Measurements from ENCODE around the gene AXDND1.
A peak's percentile ranks its signal among the peaks of the same experiment; 100 is the strongest.

The AXDND1 gene

DNA sequence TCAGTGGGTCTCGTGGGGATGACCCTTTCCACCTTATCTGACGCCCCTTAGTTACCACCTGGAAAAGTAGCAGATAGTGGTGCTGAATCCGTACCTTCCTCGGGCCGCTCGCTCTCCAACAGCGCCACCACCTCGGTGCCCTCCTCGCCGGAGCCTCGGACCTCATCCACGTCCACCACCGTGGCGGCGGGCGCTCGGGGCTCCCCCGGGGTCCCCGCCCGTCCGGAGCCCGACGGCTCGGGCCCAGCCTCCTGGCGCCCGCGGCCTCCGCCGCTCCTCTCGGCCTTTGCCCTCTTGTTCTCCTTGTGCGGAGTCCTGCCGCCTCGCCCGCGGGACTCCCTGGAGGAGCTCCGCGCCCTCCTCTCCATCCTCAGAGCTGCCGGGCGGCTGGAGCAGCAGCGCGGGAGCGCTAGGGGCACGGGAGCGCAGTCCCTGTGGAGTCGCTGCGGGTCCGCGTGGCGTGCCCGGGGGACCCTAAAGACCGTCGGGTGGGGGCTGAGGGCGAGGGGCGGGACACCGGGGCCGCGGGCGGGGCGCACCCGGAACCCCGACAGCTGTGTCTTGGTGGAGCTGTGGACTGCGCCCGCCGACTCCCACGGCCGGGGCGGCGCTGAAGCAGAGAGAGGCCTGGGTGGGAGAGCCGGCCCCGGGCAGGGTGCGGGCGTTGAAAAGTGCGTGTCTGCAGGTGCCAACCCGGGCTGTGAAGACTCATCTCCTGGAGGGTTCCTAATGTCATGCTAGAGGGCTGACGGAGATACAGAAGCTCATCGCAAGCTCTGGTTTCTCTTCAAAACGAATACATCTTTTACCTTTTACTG, 209.9 kb downstream of the AXDND1 start, which contains the start of gene NPHS2:
TSS of gene NPHS2 (minus strand) at position 452 of the 818 bp plus-strand sequence. CDS start at position 368, 84 bp downstream.
- no peak for DNase-seq (ENCODE audit: low spot score)

DNA sequence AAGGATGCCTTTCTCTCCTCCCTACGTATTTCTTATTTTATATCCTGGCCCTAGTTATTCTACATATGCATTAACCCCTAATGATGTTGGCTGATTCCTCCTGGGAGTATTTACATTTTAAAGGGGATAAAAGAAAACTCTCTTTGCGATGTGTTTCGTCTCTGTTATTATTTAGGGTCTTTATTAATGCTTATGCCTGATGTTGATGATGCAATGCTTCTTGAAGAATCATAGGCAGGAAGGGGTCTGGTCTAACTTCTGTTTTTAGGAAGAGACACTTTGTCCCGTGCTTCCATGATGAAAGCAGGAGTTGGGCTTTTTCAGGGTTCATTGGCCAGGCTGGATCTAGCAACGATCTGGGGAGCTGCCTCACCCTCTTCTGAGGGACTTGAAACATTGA, 210.7 kb downstream of the AXDND1 start:
- DNase-seq (ENCODE audit: low spot score), result no peak

- no peak for DNase-seq (ENCODE audit: low spot score)
These were observed 218.1 kb downstream of the AXDND1 start for GRCh38 chr1:179583771-179584320.

DNA sequence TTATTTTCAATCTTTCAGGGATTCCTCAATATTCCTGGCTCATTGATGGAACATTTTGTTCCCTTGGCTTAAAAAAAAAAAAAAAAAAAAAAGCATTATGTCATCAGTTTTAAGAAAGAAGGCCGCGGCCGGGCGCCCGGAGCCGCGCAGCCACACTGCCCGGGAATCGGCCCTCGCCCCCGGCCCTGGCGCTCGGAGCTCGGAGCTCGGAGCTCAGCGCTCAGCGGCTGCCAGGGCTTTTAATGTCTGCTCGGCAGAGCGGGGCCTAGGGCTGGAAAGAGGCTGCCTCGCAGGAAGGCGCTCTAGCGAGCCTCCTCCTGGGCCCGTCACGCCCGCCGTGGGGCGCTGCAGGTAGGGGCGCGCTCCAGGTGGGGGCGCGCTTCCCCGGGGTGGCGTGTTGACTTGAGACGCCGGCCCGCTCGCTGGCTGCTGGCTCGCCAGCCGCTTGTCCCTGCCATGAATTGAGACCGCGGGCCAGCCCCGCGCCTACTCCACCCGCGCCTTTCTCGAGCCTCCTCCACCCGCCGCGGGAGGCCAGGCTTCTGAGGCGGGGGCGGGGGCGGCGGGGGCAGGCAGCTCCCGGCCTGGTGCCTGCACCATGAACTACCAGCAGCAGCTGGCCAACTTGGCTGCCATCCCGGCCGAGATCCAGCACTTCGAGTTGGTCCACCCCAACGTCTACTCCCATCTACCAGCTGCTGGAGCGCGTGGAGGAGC, 220.5 kb downstream of the AXDND1 start:
- DNase-seq (ENCODE audit: low spot score), result peak; percentile 26

DNA sequence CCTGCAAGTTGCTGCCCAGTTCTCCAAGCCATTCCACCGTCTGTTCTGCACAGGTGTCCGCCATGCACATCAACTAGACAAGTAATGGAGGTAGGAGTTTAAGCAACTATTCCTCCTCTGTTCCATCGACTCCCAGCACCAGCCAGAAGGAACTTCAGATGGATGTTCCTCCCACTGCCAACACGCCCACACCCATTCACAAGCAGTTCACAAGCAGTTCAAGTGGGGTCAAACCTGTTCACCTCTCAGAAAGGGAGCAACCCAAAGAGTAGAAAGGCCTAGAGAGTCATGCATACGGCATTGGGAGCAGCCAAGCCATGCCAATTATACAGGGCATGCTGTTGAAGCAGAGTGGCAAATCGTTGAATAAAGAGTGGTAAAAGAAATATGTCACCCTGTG, 221.6 kb downstream of the AXDND1 start:
- no peak for DNase-seq (ENCODE audit: low spot score)

DNA sequence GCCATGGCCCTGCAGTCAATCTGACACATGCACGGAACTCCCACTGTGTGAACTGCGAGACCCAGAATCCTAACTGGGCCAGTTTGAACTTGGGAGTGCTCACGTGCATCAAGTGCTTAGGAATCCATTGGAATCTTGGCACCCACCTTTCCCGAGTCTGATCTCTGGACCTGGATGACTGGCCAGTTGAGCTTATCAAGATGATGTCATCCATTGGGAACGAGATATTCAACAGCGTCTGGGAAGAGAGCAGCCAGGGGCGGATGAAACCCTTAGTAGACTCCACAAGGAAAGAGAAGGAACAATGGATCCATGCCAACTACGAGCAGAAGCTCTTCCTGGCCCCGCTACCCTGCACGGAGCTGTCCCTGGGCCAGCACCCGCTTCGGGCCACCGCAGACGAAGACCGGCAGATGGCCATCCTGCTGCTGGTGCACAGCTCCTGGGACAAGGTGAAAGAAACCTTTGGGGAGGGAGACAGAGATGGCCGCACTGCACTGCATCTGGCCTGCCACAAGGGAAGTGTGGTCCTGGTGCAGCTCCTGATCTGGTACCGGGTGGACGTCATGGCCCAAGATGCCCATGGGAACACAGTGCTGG, 222.8 kb downstream of the AXDND1 start:
- DNase-seq (ENCODE audit: low spot score), result no peak

GRCh38 chr1:179589509-179589908, 223.7 kb downstream of the AXDND1 start:
- DNase-seq (ENCODE audit: low spot score), result no peak

DNA sequence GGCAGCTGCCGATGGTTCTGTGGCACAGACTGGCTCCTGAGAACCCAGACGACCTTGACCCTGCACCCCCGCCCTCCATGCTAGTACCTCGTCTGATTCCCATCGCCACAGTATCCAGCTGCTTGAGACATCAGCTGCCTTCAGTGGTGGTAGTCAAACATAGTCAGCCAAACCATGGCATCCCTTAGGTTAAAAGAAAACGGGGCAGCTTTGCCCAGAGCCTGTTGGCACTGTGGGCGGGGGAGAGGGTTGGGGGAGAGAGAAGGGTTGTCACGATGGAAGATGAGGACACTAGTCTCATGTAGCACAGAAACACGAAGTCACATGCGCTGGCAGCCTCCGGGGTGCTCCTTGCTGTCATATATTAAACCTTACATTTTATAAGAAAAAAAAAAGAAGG, 224.9 kb downstream of the AXDND1 start:
- no peak for DNase-seq (ENCODE audit: low spot score)

DNA sequence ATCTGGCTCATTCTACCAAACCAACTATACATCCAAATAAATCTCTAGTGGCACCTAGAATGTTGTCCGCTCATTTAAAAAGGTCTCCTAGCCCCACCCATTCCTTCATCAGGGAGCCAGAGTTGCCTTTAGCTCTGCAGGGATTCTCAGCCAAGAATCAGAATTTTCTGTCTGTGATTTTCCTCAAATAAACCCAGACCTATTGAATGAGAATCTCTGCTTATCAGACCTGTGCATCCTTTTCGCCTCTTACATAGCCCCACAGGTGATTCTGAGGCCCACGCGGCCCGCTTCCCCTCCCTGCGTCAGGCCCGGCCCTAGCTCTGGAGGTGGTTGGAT, 225.5 kb downstream of the AXDND1 start:
- no peak for DNase-seq (ENCODE audit: low spot score)

GRCh38 chr1:179591592-179592580, 226.1 kb downstream of the AXDND1 start, which contains the start of gene TDRD5:
TSS of gene TDRD5 (plus strand) at chr1:179591832. CDS start at chr1:179592616, 784 bp downstream.
- no peak for DNase-seq (ENCODE audit: low spot score)

GRCh38 chr1:179598631-179599030, 232.9 kb downstream of the AXDND1 start:
- no peak for DNase-seq (ENCODE audit: low spot score)

DNA sequence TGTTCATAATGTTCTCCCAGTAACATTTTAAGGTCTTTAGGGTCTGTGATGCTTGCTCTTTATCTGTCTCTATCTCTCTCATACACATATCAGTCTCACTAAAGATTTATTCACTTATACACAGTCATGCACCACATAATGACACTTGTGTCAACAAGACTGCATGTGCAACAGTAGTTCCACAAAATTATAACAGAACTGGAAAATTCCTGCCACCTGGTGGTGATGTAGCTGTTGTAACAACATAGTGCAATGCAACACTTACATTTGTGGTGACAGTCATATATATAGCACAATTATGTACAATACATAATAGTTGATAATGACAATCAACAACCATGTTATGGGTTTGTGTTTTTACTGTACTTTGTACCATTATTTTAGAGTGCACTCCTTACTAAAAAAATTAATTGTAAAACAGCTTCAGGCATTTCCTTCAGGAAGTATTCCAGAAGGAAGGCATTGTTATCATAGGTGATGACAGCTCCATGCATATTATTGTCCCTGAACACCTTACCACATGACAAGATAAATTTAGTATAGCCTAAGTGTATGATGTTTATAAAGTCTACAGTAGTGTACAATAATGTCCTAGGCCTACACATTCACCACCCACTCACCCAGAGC, 234.0 kb downstream of the AXDND1 start:
- DNase-seq (ENCODE audit: low spot score), result no peak

- DNase-seq (ENCODE audit: low spot score), result no peak
These were observed 235.3 kb downstream of the AXDND1 start for GRCh38 chr1:179601093-179601492.

Measured in globus pallidus (tissue), 1 donor.